Ovary (tissue), 9 donors: ENCODE results near the gene TRMT1. TPM values are rescaled to one million over a fixed set of nuclear protein-coding genes. Genes with fewer than 3 reads are reported as not detected.
A peak's percentile ranks its signal among the peaks of the same experiment; 100 is the strongest.

Experiments
- DNase-seq, 5 donors: peaks; one replicate each; pipeline ENCODE4 v3.0.0-alpha.2; 2019 to 2020
- H3K27ac ChIP-seq, 2 donors: fragments of 200-600 bp; one replicate each; pipeline versions ENCODE4 v1.5.1 to v1.8.0; 2019 to 2022
- H3K27me3 ChIP-seq: fragments of 200-600 bp; one replicate; pipeline ENCODE4 v1.8.0; 2022
- H3K36me3 ChIP-seq: fragments of 200-600 bp; sonication (generic); one replicate; pipeline ENCODE4 v1.5.1; 2019
- H3K4me1 ChIP-seq: one replicate; pipeline ENCODE4 v1.8.1; 2013; ENCODE audit warnings: mild to moderate bottlenecking, moderate library complexity; ENCODE audit not compliant: insufficient read depth
- H3K4me3 ChIP-seq: fragments of 200-600 bp; sonication (generic); one replicate; pipeline ENCODE4 v1.5.1; 2017
- H3K9me3 ChIP-seq, 2 donors: fragments of 200-600 bp in 1 of 2; sonication (generic) in 1 of 2; one replicate each; pipeline versions ENCODE4 v1.5.1 to v1.8.1; 2013 to 2019; ENCODE audit warnings: mild to moderate bottlenecking in 1 of 2, moderate library complexity in 1 of 2
- EP300 ChIP-seq: sonication (generic); formaldehyde crosslinking; IDR thresholded peaks from one replicate; pipeline ENCODE4 v1.6.1; 2017; ENCODE audit warnings: antibody characterized with exemption
- POLR2A ChIP-seq: fragments of 450-650 bp; IDR thresholded peaks from one replicate; pipeline ENCODE4 v1.6.1; 2017; ENCODE audit warnings: antibody characterized with exemption, mild to moderate bottlenecking, moderate library complexity
- WGBS, 3 donors: extraction: QIAGEN DNeasy Blood & Tissue Kit in 1 of 3; methylation state at CpG; one replicate each; pipeline versions ENCODE4 v1.1.5 to v1.1.7; 2013 to 2017; 5-methylcytosine and 5-hydroxymethylcytosine counted together
- intact Hi-C, 4 donors: fragments of 100-400 bp; cut with DNase I; formaldehyde crosslinking; loops; one replicate each; pipeline versions ENCODE4 v1.11.0 to v1.15.1; 2022 to 2023
- polyA plus RNA-seq, 2 donors: library from polyadenylated mRNA; stranded (reverse); fragments of 200-250 nt in 1 of 2; fragments of 350-450 nt in 1 of 2; fragmentation: Illumina TruSeq in 1 of 2; extraction: RNeasy Lipid Tissue Mini Kit (QIAGEN cat#74804) in 1 of 2; gene quantifications; one replicate each; pipeline ENCODE4 v1.2.3, GENCODE V29; 2013 to 2014
- total RNA-seq, 7 donors: library from RNA; depleted of rRNA in 2 of 7; stranded (reverse); fragments of >200 nt in 2 of 7; fragmentation: NEBNext Ultra II Directional in 3 of 7; extraction: Animal tissue kit (Norgen Biotek cat#: 25700) in 3 of 7; gene quantifications; one replicate each; pipeline versions ENCODE4 v1.1.0 to v1.2.4, GENCODE V29; 2016 to 2023
- TF ChIP-seq, protein P1 (sequence below), 3 donors: fragments of 450-650 bp in 2 of 3; fragments of 200-600 bp in 1 of 3; IDR thresholded peaks; one replicate each; pipeline versions ENCODE4 v1.5.1 to v1.8.0; 2016 to 2022; ENCODE audit warnings: antibody characterized with exemption in 3 of 3, mild to moderate bottlenecking in 1 of 3
- donor health status: DM: no; HTN: no; CAD: no; lungs with moderate emphysema.
- donor health status: DM: no; HTN: no; CAD: no.
- donor health status: Bipolar disorder and iron deficiency.
- donor health status: DM: yes; HTN: yes; CAD: no.
- donor health status: DM: no; HTN: no; CAD: no.
- donor health status: DM: yes; HTN: yes; CAD: no.

TRMT1 gene
- total and polyA plus RNA-seq, 9 donors, result 7.6 to 54.8 (median 37.2) TPM

DNA sequence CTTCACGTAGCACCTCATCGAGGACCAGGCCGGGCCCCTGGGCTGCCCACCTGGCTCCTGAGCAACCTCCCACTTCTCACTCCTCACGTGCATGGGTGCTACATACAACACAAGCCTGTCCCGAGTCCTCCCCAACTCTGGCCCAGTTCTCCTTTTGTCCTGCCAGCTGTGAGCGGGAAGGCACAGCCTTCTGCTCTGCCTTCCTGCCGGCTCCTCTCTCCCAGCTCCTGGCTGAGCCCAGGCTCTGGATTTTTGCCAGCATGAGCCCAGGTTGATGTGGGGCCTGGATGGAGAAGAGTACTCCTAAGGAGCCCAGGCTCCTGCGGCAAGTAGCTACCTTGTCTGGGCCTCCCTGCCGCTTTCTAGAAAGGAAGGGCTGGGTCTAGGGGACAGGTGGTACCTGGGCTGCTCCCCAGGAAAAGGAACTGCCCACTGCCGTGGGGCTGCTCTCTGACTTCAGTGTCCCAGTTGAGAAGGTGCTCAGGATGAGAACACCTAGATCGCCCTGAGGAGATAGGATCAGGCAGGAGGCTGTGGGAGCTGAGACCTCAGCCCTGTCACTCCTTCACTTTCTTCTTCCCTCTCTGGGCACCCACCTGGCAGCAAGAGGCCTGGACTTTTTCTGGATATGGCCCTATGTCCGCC is 37.5 kb downstream of the TRMT1 start:
- Histone ChIP-seq H3K9me3 (no peaks in the 10 kb centered on the region), H3K27ac (peak overlapping the region; percentile 44 to 68), H3K4me1 (peaks cover 19% of the 10 kb centered on the region), H3K27me3 (no peaks in the 10 kb centered on the region), H3K36me3 (no peaks in the 10 kb centered on the region), H3K4me3 (no peak overlapping the region)
- intact Hi-C loops, result no loop called here
- 36 to 47% (median 44%) methylated on average over 12 of the region's 12 CpGs for WGBS, 3 donors
- peak in 4 of 5 donors; percentile 63 to 69 (median 64) for DNase-seq
- TF ChIP-seq EP300, result no peak
- TF ChIP-seq, protein P1, sequence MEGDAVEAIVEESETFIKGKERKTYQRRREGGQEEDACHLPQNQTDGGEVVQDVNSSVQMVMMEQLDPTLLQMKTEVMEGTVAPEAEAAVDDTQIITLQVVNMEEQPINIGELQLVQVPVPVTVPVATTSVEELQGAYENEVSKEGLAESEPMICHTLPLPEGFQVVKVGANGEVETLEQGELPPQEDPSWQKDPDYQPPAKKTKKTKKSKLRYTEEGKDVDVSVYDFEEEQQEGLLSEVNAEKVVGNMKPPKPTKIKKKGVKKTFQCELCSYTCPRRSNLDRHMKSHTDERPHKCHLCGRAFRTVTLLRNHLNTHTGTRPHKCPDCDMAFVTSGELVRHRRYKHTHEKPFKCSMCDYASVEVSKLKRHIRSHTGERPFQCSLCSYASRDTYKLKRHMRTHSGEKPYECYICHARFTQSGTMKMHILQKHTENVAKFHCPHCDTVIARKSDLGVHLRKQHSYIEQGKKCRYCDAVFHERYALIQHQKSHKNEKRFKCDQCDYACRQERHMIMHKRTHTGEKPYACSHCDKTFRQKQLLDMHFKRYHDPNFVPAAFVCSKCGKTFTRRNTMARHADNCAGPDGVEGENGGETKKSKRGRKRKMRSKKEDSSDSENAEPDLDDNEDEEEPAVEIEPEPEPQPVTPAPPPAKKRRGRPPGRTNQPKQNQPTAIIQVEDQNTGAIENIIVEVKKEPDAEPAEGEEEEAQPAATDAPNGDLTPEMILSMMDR (IDR thresholded peaks at IDR 0.05), result no peak
- TF ChIP-seq POLR2A, result no peak

DNA sequence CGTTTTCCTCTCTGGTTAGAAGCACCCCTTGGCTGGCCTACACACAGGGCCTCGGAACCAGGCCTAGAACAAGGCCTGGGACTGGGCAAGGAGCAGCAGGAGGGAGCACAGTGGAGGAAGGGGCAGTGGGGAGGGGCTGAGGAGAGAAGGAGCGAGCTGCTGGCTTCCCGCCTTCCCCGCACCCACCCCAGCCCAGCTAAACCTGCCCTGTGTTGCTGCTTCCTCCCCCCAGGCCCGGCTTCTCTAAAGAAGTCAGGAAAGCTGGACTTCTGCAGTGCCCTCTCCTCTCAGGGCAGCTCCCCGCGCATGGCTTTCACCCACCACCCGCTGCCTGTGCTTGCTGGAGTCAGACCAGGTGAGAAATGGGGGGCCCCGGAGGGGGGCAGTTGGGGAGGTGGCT is 38.2 kb downstream of the TRMT1 start:
- Histone ChIP-seq H3K4me3 (no peak overlapping the region), H3K27ac (peak overlapping the region; percentile 44 to 68), H3K4me1 (peaks cover 19% of the 10 kb centered on the region), H3K36me3 (no peaks in the 10 kb centered on the region), H3K9me3 (no peaks in the 10 kb centered on the region), H3K27me3 (no peaks in the 10 kb centered on the region)
- intact Hi-C loops, result no loop called here
- WGBS, 3 donors, result 63 to 65% (median 64%) methylated on average over 10 of the region's 10 CpGs
- TF ChIP-seq, protein P1 (IDR thresholded peaks at IDR 0.05), result no peak
- DNase-seq, result no peak

DNA sequence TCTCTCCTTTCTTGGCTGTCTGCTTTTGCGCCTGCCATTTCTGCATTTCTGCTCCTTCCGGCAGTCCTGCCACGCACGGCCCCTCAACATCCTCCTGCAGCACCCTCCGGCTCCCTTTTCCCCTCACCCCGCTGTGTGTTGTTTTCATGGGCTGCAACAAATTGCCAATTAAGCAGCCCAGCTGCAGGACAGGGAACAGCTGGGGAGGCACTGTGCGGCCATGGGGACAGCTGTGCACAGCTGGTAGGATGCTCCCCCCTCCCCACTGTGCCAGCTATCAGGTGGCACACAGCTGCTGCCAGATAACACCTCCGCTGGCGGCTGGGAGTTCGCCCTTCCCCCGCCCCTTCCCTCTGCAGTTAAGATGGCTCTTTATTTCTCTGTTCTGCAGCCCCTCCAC is 39.3 kb downstream of the TRMT1 start:
- H3K4me1 ChIP-seq, result peaks cover 19% of the 10 kb centered on the region
- peak overlapping the region in 1 of 2 donors; percentile 68 for H3K27ac ChIP-seq
- no peak overlapping the region for H3K4me3 ChIP-seq
- WGBS, 3 donors, result 19 to 50% (median 36%) methylated on average over 11 of the region's 11 CpGs
- H3K27me3 ChIP-seq, result no peaks in the 10 kb centered on the region
- intact Hi-C loops, result no loop called here
- H3K36me3 ChIP-seq, result no peaks in the 10 kb centered on the region
- peak in 1 of 5 donors; percentile 56 for DNase-seq
- H3K9me3 ChIP-seq, result no peaks in the 10 kb centered on the region
- TF ChIP-seq, protein P1 (IDR thresholded peaks at IDR 0.05), result no peak
- TF ChIP-seq EP300 (no peak), POLR2A (no peak)

- H3K4me1 ChIP-seq, result peaks cover 19% of the 10 kb centered on the region
- H3K36me3 ChIP-seq, result no peaks in the 10 kb centered on the region
- no peaks in the 10 kb centered on the region for H3K9me3 ChIP-seq
- no peak for DNase-seq
- H3K4me3 ChIP-seq, result no peak overlapping the region
- TF ChIP-seq EP300 (no peak), POLR2A (no peak)
- TF ChIP-seq, protein P1 (IDR thresholded peaks at IDR 0.05), result no peak
- H3K27ac ChIP-seq, result peak overlapping the region in 1 of 2 donors; percentile 54
- 23 to 40% (median 29%) methylated on average over 6 of the region's 6 CpGs for WGBS, 3 donors
- intact Hi-C loops, result no loop called here
- no peaks in the 10 kb centered on the region for H3K27me3 ChIP-seq
These were observed 39.8 kb downstream of the TRMT1 start for GRCh38 chr19:13076787-13077186.
